Osteocyte (in vitro differentiated cells): Measurements from ENCODE around the gene FNDC3B. TPM values are rescaled to one million over a fixed set of nuclear protein-coding genes. Genes with fewer than 3 reads are reported as not detected.

Experiments
- DNase-seq: peaks from one replicate; pipeline ENCODE4 v3.0.0; 2021; ENCODE audit warnings: mixed read lengths; ENCODE audit not compliant: unreplicated experiment; ENCODE audit errors: extremely low spot score
- H3K27ac Mint-ChIP-seq: one replicate; pipeline ENCODE4 v1.8.0; 2021; ENCODE audit warnings: mild to moderate bottlenecking, mixed read lengths; ENCODE audit not compliant: unreplicated experiment
- H3K27me3 Mint-ChIP-seq: one replicate; pipeline ENCODE4 v1.8.0; 2021; ENCODE audit warnings: mixed read lengths; ENCODE audit not compliant: unreplicated experiment
- H3K36me3 Mint-ChIP-seq: one replicate; pipeline ENCODE4 v1.8.0; 2021; ENCODE audit warnings: mixed read lengths; ENCODE audit not compliant: unreplicated experiment
- H3K4me1 Mint-ChIP-seq: one replicate; pipeline ENCODE4 v1.8.0; 2021; ENCODE audit warnings: mixed read lengths; ENCODE audit not compliant: unreplicated experiment
- H3K4me3 Mint-ChIP-seq: one replicate; pipeline ENCODE4 v1.8.0; 2021; ENCODE audit warnings: mild to moderate bottlenecking, moderate library complexity, mixed read lengths; ENCODE audit not compliant: unreplicated experiment
- H3K9me3 Mint-ChIP-seq: one replicate; pipeline ENCODE4 v1.8.0; 2021; ENCODE audit warnings: mixed read lengths; ENCODE audit not compliant: unreplicated experiment
- CTCF ChIP-seq: fragments of 200-600 bp; sonication (generic); IDR thresholded peaks from 2 replicates; pipeline ENCODE4 v1.5.0; 2021; ENCODE audit warnings: antibody characterized with exemption, mild to moderate bottlenecking, moderate library complexity
- total RNA-seq: library from RNA; stranded (reverse); gene quantifications from 2 replicates; pipeline ENCODE4 v1.2.1, GENCODE V29; 2021

Gene FNDC3B
- total RNA-seq, 1 donor from 2014 or later = 240 TPM

- H3K9me3 Mint-ChIP-seq = no peaks in the 10 kb centered on the region
- no peak for DNase-seq
- TF ChIP-seq CTCF = no peak
- H3K4me3 Mint-ChIP-seq = no peak overlapping the region
- peak overlapping the region; percentile 82 for H3K27ac Mint-ChIP-seq
- H3K4me1 Mint-ChIP-seq = peaks cover 58% of the 10 kb centered on the region
- H3K36me3 Mint-ChIP-seq = peaks cover 68% of the 10 kb centered on the region
- no peaks in the 10 kb centered on the region for H3K27me3 Mint-ChIP-seq
Observed at GRCh38 chr3:172317481-172317880, 278.1 kb downstream of the FNDC3B start.

- Mint-ChIP-seq H3K36me3 (peaks cover 68% of the 10 kb centered on the region), H3K27me3 (no peaks in the 10 kb centered on the region), H3K9me3 (no peaks in the 10 kb centered on the region), H3K4me1 (peaks cover 61% of the 10 kb centered on the region), H3K4me3 (no peak overlapping the region), H3K27ac (peak overlapping the region; percentile 82)
- DNase-seq = no peak
- TF ChIP-seq CTCF = no peak
Observed at GRCh38 chr3:172317984-172318383, 278.6 kb downstream of the FNDC3B start.

GRCh38 chr3:172319595-172319994 lies 280.2 kb downstream of the FNDC3B start:
- Mint-ChIP-seq H3K4me1 (peaks cover 59% of the 10 kb centered on the region), H3K9me3 (no peaks in the 10 kb centered on the region), H3K27ac (peak overlapping the region; percentile 82), H3K27me3 (no peaks in the 10 kb centered on the region), H3K36me3 (peaks cover 59% of the 10 kb centered on the region), H3K4me3 (no peak overlapping the region)
- DNase-seq = no peak
- no peak for TF ChIP-seq CTCF

GRCh38 chr3:172320468-172320867 lies 281.1 kb downstream of the FNDC3B start:
- H3K27me3 Mint-ChIP-seq = no peaks in the 10 kb centered on the region
- peaks cover 62% of the 10 kb centered on the region for H3K36me3 Mint-ChIP-seq
- TF ChIP-seq CTCF = no peak
- no peaks in the 10 kb centered on the region for H3K9me3 Mint-ChIP-seq
- DNase-seq = no peak
- peaks cover 54% of the 10 kb centered on the region for H3K4me1 Mint-ChIP-seq
- H3K4me3 Mint-ChIP-seq = no peak overlapping the region
- peak overlapping the region; percentile 82 for H3K27ac Mint-ChIP-seq

- no peaks in the 10 kb centered on the region for H3K9me3 Mint-ChIP-seq
Observed at GRCh38 chr3:172321035-172321434, 281.7 kb downstream of the FNDC3B start.

More at GRCh38 chr3:172321035-172321434, 281.7 kb downstream of the FNDC3B start:
- Mint-ChIP-seq H3K27me3 (no peaks in the 10 kb centered on the region), H3K4me3 (no peak overlapping the region), H3K27ac (peak overlapping the region; percentile 56), H3K4me1 (peaks cover 49% of the 10 kb centered on the region), H3K36me3 (peaks cover 66% of the 10 kb centered on the region)
- DNase-seq = no peak
- TF ChIP-seq CTCF = no peak
